Breast epithelium (tissue), 3 donors: ENCODE data around the gene ARHGAP25.

ENCODE experiments used
- POLR2AphosphoS5 ChIP-seq, 3 donors: sonication (generic); formaldehyde crosslinking; IDR thresholded peaks; one replicate each; pipeline ENCODE4 v1.6.1; 2017; ENCODE audit warnings: antibody characterized with exemption in 3 of 3
- TF ChIP-seq, protein P1 (sequence below), 3 donors: fragments of 450-650 bp; IDR thresholded peaks; one replicate each; pipeline ENCODE4 v1.5.1; 2016 to 2017; ENCODE audit warnings: antibody characterized with exemption in 3 of 3, mild to moderate bottlenecking in 3 of 3, moderate library complexity in 3 of 3

GRCh38 chr2:68693951-68694350 is 40.7 kb upstream of the ARHGAP25 start:
- TF ChIP-seq, protein P1, sequence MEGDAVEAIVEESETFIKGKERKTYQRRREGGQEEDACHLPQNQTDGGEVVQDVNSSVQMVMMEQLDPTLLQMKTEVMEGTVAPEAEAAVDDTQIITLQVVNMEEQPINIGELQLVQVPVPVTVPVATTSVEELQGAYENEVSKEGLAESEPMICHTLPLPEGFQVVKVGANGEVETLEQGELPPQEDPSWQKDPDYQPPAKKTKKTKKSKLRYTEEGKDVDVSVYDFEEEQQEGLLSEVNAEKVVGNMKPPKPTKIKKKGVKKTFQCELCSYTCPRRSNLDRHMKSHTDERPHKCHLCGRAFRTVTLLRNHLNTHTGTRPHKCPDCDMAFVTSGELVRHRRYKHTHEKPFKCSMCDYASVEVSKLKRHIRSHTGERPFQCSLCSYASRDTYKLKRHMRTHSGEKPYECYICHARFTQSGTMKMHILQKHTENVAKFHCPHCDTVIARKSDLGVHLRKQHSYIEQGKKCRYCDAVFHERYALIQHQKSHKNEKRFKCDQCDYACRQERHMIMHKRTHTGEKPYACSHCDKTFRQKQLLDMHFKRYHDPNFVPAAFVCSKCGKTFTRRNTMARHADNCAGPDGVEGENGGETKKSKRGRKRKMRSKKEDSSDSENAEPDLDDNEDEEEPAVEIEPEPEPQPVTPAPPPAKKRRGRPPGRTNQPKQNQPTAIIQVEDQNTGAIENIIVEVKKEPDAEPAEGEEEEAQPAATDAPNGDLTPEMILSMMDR (IDR thresholded peaks at IDR 0.05) = no peak
- no peak for TF ChIP-seq POLR2AphosphoS5 (IDR thresholded peaks at IDR 0.05)
